Fibroblast of villous mesenchyme (primary cell): ENCODE measurements around the gene LRRIQ4. TPM values are rescaled to one million over a fixed set of nuclear protein-coding genes. Genes with fewer than 3 reads are reported as not detected.

Source experiments
- DNase-seq: peaks from one replicate; pipeline ENCODE4 v3.0.0-alpha.2; 2010; ENCODE audit warnings: low read depth
- H3K4me3 ChIP-seq: 2 replicates; pipeline ENCODE4 v1.5.1; 2011; ENCODE audit warnings: low read depth, mild to moderate bottlenecking, low read length
- CTCF ChIP-seq: IDR thresholded peaks from 2 replicates; pipeline ENCODE4 v1.5.1; 2012; ENCODE audit warnings: low read depth, mild to moderate bottlenecking, low read length; ENCODE audit not compliant: insufficient read depth
- total RNA-seq: library from RNA; depleted of rRNA; stranded (reverse); fragments of >200 nt; gene quantifications from 2 replicates; pipeline ENCODE4 v1.2.3, GENCODE V29; 2012

LRRIQ4 gene
- total RNA-seq, 1 donor, result not detected

- DNase-seq, result no peak
- no peak overlapping the region for H3K4me3 ChIP-seq
- TF ChIP-seq CTCF, result no peak
Observed at GRCh38 chr3:169864270-169864669, 51.6 kb downstream of the LRRIQ4 start.

GRCh38 chr3:169865176-169865767 lies 52.6 kb downstream of the LRRIQ4 start:
- DNase-seq, result no peak
- no peak overlapping the region for H3K4me3 ChIP-seq
- no peak for TF ChIP-seq CTCF

GRCh38 chr3:169867584-169868210 lies 55.0 kb downstream of the LRRIQ4 start:
- no peak overlapping the region for H3K4me3 ChIP-seq
- TF ChIP-seq CTCF, result no peak
- DNase-seq, result no peak

- no peak overlapping the region for H3K4me3 ChIP-seq
- no peak for TF ChIP-seq CTCF
Observed at GRCh38 chr3:169868369-169868768, 55.7 kb downstream of the LRRIQ4 start.

GRCh38 chr3:169869484-169870220 lies 57.0 kb downstream of the LRRIQ4 start, which contains the start of gene LRRC31:
TSS of gene LRRC31 (minus strand) at chr3:169869935. CDS start at chr3:169869807, 128 bp downstream.
- no peak within 1 kb of the TSS for H3K4me3 ChIP-seq
- TF ChIP-seq CTCF, result no peak
- no peak for DNase-seq

More at GRCh38 chr3:169868369-169868768, 55.7 kb downstream of the LRRIQ4 start:
- DNase-seq, result no peak

- H3K4me3 ChIP-seq, result no peak overlapping the region
- no peak for DNase-seq
- TF ChIP-seq CTCF, result no peak
Observed at GRCh38 chr3:169871129-169871886, 58.6 kb downstream of the LRRIQ4 start.
